ENCODE measurements around the gene CAD.

CAD gene

GRCh38 chr2:27242614-27242951 lies 25.4 kb downstream of the CAD start:
- H3K36me3 ChIP-seq (ENCODE audit: control insufficient read depth, insufficient read depth, low read length): peaks cover 60% of the 10 kb centered on the region
- WGBS, 2 experiments: 96 to 97% methylated on average over 16 of the region's 16 CpGs
- H3K27ac ChIP-seq (ENCODE audit: insufficient read depth, low read depth, low read length, poor library complexity, severe bottlenecking): no peak overlapping the region
- H3K27me3 ChIP-seq (ENCODE audit: control insufficient read depth, insufficient read depth, low read length, poor library complexity, severe bottlenecking): no peaks in the 10 kb centered on the region
- no peak overlapping the region for H3K4me3 ChIP-seq (ENCODE audit: insufficient read depth, low read depth, low read length)
- no peaks in the 10 kb centered on the region for H3K4me1 ChIP-seq (ENCODE audit: control insufficient read depth, insufficient read depth, low read length)
- H3K9me3 ChIP-seq (ENCODE audit: control insufficient read depth, low read length): no peaks in the 10 kb centered on the region

DNA sequence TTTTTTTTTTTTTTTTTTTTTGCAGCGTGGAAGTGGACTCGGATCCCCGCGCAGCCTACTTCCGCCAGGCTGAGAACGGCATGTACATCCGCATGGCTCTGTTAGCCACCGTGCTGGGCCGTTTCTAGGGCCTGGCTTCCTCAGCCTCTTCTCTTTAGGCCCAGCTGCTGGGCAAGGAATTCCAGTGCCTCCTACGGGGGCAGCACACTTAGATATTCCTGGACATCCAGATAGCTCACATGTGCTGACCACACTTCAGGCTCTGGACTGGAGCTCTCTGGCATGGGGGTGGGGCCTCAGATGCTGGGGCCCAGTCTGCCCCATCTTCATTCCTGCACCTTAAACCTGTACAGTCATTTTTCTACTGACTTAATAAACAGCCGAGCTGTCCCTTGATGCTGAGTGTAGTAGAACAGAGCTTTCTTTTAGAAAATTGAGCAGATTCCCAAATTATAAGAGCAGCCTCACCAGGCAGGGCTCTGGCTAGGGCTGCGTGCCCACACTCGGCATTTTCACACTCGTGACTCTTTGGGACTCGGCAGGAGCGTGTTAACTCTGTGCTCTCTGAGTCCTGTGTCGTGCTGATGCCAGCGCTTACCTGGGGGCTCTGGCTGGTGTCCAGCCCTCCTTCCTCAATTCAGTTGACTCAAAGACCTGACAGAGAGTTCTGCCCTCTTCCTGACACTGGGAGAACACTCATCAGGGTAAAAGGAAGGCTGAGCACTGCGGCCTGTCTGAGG lies 26.4 kb downstream of the CAD start:
- no peaks in the 10 kb centered on the region for H3K27me3 ChIP-seq (ENCODE audit: control insufficient read depth, insufficient read depth, low read length, poor library complexity, severe bottlenecking)
- no peaks in the 10 kb centered on the region for H3K9me3 ChIP-seq (ENCODE audit: control insufficient read depth, low read length)
- H3K4me3 ChIP-seq (ENCODE audit: insufficient read depth, low read depth, low read length): no peak overlapping the region
- no peak overlapping the region for H3K27ac ChIP-seq (ENCODE audit: insufficient read depth, low read depth, low read length, poor library complexity, severe bottlenecking)
- 92 to 94% methylated on average over 19 of the region's 19 CpGs for WGBS, 2 experiments
- H3K36me3 ChIP-seq (ENCODE audit: control insufficient read depth, insufficient read depth, low read length): peaks cover 54% of the 10 kb centered on the region
- H3K4me1 ChIP-seq (ENCODE audit: control insufficient read depth, insufficient read depth, low read length): no peaks in the 10 kb centered on the region

DNA sequence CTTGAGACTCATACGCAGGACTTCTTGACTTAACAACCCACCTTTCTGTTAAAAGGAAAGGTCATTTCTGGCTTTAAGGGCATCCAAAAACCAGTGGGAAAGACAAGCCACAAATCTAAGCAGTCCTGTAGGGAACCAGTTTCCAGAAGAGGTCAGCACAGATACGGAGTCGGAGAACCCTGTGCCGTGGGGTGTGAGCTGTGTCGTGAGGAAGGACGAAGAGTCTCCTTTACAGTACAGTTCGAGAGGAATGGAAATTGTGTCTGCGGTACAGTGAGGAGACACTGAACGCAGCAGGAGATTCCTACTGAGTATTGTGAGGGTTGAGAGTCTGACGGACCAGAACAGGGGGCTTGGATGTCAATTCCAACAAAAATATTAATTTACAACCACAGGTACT lies 27.9 kb downstream of the CAD start:
- WGBS, 2 experiments: 91 to 94% methylated on average over 9 to 10 of the region's 10 CpGs
- Histone ChIP-seq H3K36me3 (ENCODE audit: control insufficient read depth, insufficient read depth, low read length) (peaks cover 42% of the 10 kb centered on the region), H3K4me3 (ENCODE audit: insufficient read depth, low read depth, low read length) (no peak overlapping the region)

GRCh38 chr2:27245626-27246025 lies 28.5 kb downstream of the CAD start:
- peaks cover 37% of the 10 kb centered on the region for H3K36me3 ChIP-seq (ENCODE audit: control insufficient read depth, insufficient read depth, low read length)
- no peaks in the 10 kb centered on the region for H3K9me3 ChIP-seq (ENCODE audit: control insufficient read depth, low read length)
- H3K27ac ChIP-seq (ENCODE audit: insufficient read depth, low read depth, low read length, poor library complexity, severe bottlenecking): no peak overlapping the region
- H3K27me3 ChIP-seq (ENCODE audit: control insufficient read depth, insufficient read depth, low read length, poor library complexity, severe bottlenecking): peaks cover 2% of the 10 kb centered on the region
- 93 to 97% methylated on average over 4 of the region's 4 CpGs for WGBS, 2 experiments
- H3K4me1 ChIP-seq (ENCODE audit: control insufficient read depth, insufficient read depth, low read length): no peaks in the 10 kb centered on the region
- no peak overlapping the region for H3K4me3 ChIP-seq (ENCODE audit: insufficient read depth, low read depth, low read length)

More for the DNA sequence above, 27.9 kb downstream of the CAD start:
- H3K9me3 ChIP-seq (ENCODE audit: control insufficient read depth, low read length): no peaks in the 10 kb centered on the region
- H3K27me3 ChIP-seq (ENCODE audit: control insufficient read depth, insufficient read depth, low read length, poor library complexity, severe bottlenecking): no peaks in the 10 kb centered on the region
- H3K4me1 ChIP-seq (ENCODE audit: control insufficient read depth, insufficient read depth, low read length): no peaks in the 10 kb centered on the region
- H3K27ac ChIP-seq (ENCODE audit: insufficient read depth, low read depth, low read length, poor library complexity, severe bottlenecking): no peak overlapping the region

- Histone ChIP-seq H3K36me3 (ENCODE audit: control insufficient read depth, insufficient read depth, low read length) (peaks cover 16% of the 10 kb centered on the region), H3K4me3 (ENCODE audit: insufficient read depth, low read depth, low read length) (no peak overlapping the region), H3K4me1 (ENCODE audit: control insufficient read depth, insufficient read depth, low read length) (no peaks in the 10 kb centered on the region), H3K27ac (ENCODE audit: insufficient read depth, low read depth, low read length, poor library complexity, severe bottlenecking) (no peak overlapping the region), H3K9me3 (ENCODE audit: control insufficient read depth, low read length) (no peaks in the 10 kb centered on the region), H3K27me3 (ENCODE audit: control insufficient read depth, insufficient read depth, low read length, poor library complexity, severe bottlenecking) (peaks cover 12% of the 10 kb centered on the region)
- 69 to 72% methylated on average over 4 of the region's 4 CpGs for WGBS, 2 experiments
Measured at GRCh38 chr2:27247893-27248292, 30.7 kb downstream of the CAD start.

GRCh38 chr2:27249159-27249890 lies 32.2 kb downstream of the CAD start:
- no peak overlapping the region for H3K27ac ChIP-seq (ENCODE audit: insufficient read depth, low read depth, low read length, poor library complexity, severe bottlenecking)
- 83 to 87% methylated on average over 12 of the region's 12 CpGs for WGBS, 2 experiments
- H3K27me3 ChIP-seq (ENCODE audit: control insufficient read depth, insufficient read depth, low read length, poor library complexity, severe bottlenecking): peaks cover 12% of the 10 kb centered on the region

DNA sequence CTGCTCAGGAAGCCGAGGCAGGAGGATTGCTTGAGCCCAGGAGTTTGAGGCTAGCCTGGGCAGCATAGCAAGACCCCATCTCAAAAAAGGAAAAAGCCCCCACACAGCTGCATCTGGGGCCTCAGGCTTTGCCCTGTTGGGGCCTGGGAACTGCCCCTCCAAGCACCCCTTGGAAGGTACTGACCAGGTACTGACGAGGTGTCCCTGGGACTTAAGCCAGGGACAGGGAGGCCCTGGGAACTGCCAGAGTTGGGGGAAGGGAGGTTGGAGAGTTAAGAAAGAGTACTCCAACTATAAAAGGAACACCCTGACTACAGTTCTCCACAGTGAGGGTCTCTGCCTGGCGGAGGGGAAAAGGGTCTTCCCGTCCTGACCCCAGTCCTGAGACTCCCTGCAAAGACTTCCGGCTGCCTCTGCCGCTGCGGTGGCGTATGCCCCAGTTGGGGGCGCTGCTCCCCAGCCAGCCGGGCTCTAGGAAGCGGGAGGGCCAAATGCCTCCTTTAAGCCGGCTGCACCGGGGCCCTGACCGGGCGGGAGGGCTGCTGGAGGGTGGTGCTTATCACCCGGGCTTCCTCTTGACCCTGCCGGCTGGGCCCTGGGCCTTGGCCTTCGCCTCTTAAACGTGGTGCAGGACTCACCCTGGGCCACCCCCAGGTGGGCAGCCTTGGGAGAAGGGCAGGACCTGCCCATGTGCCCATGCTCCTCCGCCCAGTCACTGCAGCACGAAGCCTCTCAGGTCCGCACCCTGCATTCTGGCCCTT lies 32.9 kb downstream of the CAD start:
- H3K27ac ChIP-seq (ENCODE audit: insufficient read depth, low read depth, low read length, poor library complexity, severe bottlenecking): no peak overlapping the region
- H3K9me3 ChIP-seq (ENCODE audit: control insufficient read depth, low read length): no peaks in the 10 kb centered on the region
- peaks cover 12% of the 10 kb centered on the region for H3K27me3 ChIP-seq (ENCODE audit: control insufficient read depth, insufficient read depth, low read length, poor library complexity, severe bottlenecking)
- H3K36me3 ChIP-seq (ENCODE audit: control insufficient read depth, insufficient read depth, low read length): no peaks in the 10 kb centered on the region
- no peaks in the 10 kb centered on the region for H3K4me1 ChIP-seq (ENCODE audit: control insufficient read depth, insufficient read depth, low read length)
- 13 to 15% methylated on average over 22 of the region's 22 CpGs for WGBS, 2 experiments
- H3K4me3 ChIP-seq (ENCODE audit: insufficient read depth, low read depth, low read length): no peak overlapping the region

More at GRCh38 chr2:27249159-27249890, 32.2 kb downstream of the CAD start:
- Histone ChIP-seq H3K9me3 (ENCODE audit: control insufficient read depth, low read length) (no peaks in the 10 kb centered on the region), H3K4me3 (ENCODE audit: insufficient read depth, low read depth, low read length) (no peak overlapping the region), H3K36me3 (ENCODE audit: control insufficient read depth, insufficient read depth, low read length) (peaks cover 1% of the 10 kb centered on the region), H3K4me1 (ENCODE audit: control insufficient read depth, insufficient read depth, low read length) (no peaks in the 10 kb centered on the region)

GRCh38 chr2:27250652-27251379 lies 33.6 kb downstream of the CAD start:
- no peaks in the 10 kb centered on the region for H3K9me3 ChIP-seq (ENCODE audit: control insufficient read depth, low read length)
- no peaks in the 10 kb centered on the region for H3K4me1 ChIP-seq (ENCODE audit: control insufficient read depth, insufficient read depth, low read length)
- WGBS, 2 experiments: 55 to 57% methylated on average over 12 of the region's 13 CpGs
- H3K27me3 ChIP-seq (ENCODE audit: control insufficient read depth, insufficient read depth, low read length, poor library complexity, severe bottlenecking): peaks cover 12% of the 10 kb centered on the region
- H3K4me3 ChIP-seq (ENCODE audit: insufficient read depth, low read depth, low read length): no peak overlapping the region
- H3K27ac ChIP-seq (ENCODE audit: insufficient read depth, low read depth, low read length, poor library complexity, severe bottlenecking): no peak overlapping the region
- no peaks in the 10 kb centered on the region for H3K36me3 ChIP-seq (ENCODE audit: control insufficient read depth, insufficient read depth, low read length)

GRCh38 chr2:27251766-27252165 lies 34.6 kb downstream of the CAD start:
- Histone ChIP-seq H3K4me1 (ENCODE audit: control insufficient read depth, insufficient read depth, low read length) (no peaks in the 10 kb centered on the region), H3K27me3 (ENCODE audit: control insufficient read depth, insufficient read depth, low read length, poor library complexity, severe bottlenecking) (peaks cover 12% of the 10 kb centered on the region), H3K9me3 (ENCODE audit: control insufficient read depth, low read length) (no peaks in the 10 kb centered on the region), H3K4me3 (ENCODE audit: insufficient read depth, low read depth, low read length) (no peak overlapping the region), H3K36me3 (ENCODE audit: control insufficient read depth, insufficient read depth, low read length) (no peaks in the 10 kb centered on the region), H3K27ac (ENCODE audit: insufficient read depth, low read depth, low read length, poor library complexity, severe bottlenecking) (no peak overlapping the region)
- 76 to 77% methylated on average over 13 of the region's 13 CpGs for WGBS, 2 experiments

All from ectodermal cell (in vitro differentiated cells).